CD14-positive monocyte (primary cell): ENCODE data around the gene FGGY. TPM values are rescaled to one million over a fixed set of nuclear protein-coding genes. Genes with fewer than 3 reads are reported as not detected.
"Not testable (repeated sequence)": the region's sequence is repeated elsewhere in the genome, so short reads cannot be mapped to it uniquely, and the experiment has no call there.

Source experiments
- DNase-seq, 3 donors: peaks; one replicate each; pipeline ENCODE4 v3.0.0-alpha.2; 2011 to 2022
- H2AFZ ChIP-seq: 2 replicates; pipeline ENCODE4 v1.6.0; 2012; ENCODE audit warnings: mild to moderate bottlenecking, low read depth, low read length, inconsistent platforms; ENCODE audit not compliant: insufficient read depth, poor library complexity, severe bottlenecking
- H3K27ac ChIP-seq, 2 donors: 1 replicate in 1 of 2; 2 replicates in 1 of 2; pipeline ENCODE4 v1.5.1; 2012 to 2013; ENCODE audit warnings: low read length in 2 of 2, control low read depth in 1 of 2, inconsistent platforms in 1 of 2, low read depth in 1 of 2, mild to moderate bottlenecking in 1 of 2
- H3K27me3 ChIP-seq, 2 donors: one replicate each; pipeline versions ENCODE4 v1.6.0 to v1.6.1; 2011 to 2013; ENCODE audit warnings: low read length in 2 of 2; ENCODE audit not compliant: control insufficient read depth in 2 of 2, insufficient read depth in 2 of 2
- H3K36me3 ChIP-seq, 2 donors: replicated peaks in 1 of 2; 1 replicate in 1 of 2; 2 replicates in 1 of 2; pipeline versions ENCODE4 v1.5.1 to v1.6.1; 2012 to 2013; ENCODE audit warnings: low read length in 2 of 2, control low read depth in 1 of 2, inconsistent platforms in 1 of 2, mild to moderate bottlenecking in 1 of 2; ENCODE audit not compliant: insufficient read depth in 2 of 2, control insufficient read depth in 1 of 2
- H3K4me1 ChIP-seq, 2 donors: 1 replicate in 1 of 2; 2 replicates in 1 of 2; pipeline versions ENCODE4 v1.5.1 to v1.6.1; 2012 to 2013; ENCODE audit warnings: low read length in 2 of 2, control low read depth in 1 of 2, inconsistent platforms in 1 of 2, mild to moderate bottlenecking in 1 of 2, moderate library complexity in 1 of 2; ENCODE audit not compliant: insufficient read depth in 2 of 2, control insufficient read depth in 1 of 2
- H3K4me2 ChIP-seq: replicated peaks from 2 replicates; pipeline ENCODE3; 2012; ENCODE audit warnings: low read length, moderate library complexity, mild to moderate bottlenecking; ENCODE audit not compliant: poor library complexity, severe bottlenecking; ENCODE audit errors: extremely low read depth
- H3K4me3 ChIP-seq, 3 experiments: fragments of 200-600 bp in 1 of 3; sonication (generic) in 1 of 3; replicated peaks in 1 of 3; 1 replicate in 2 of 3; 2 replicates in 1 of 3; pipeline ENCODE4 v1.5.1; 2011 to 2013; ENCODE audit warnings: low read length in 3 of 3, mild to moderate bottlenecking in 3 of 3, control low read depth in 2 of 3, low read depth in 2 of 3, inconsistent platforms in 1 of 3, moderate library complexity in 1 of 3
- H3K79me2 ChIP-seq: 2 replicates; pipeline ENCODE4 v1.6.0; 2012; ENCODE audit warnings: mild to moderate bottlenecking, control low read depth, inconsistent platforms, low read length, moderate library complexity; ENCODE audit not compliant: insufficient read depth
- H3K9ac ChIP-seq: 2 replicates; pipeline ENCODE4 v1.6.0; 2017; ENCODE audit warnings: low read length, mild to moderate bottlenecking; ENCODE audit not compliant: insufficient read depth, poor library complexity, severe bottlenecking
- H3K9me3 ChIP-seq, 2 donors: replicated peaks in 1 of 2; 1 replicate in 1 of 2; 2 replicates in 1 of 2; pipeline versions ENCODE4 v1.5.1 to v1.6.1; 2012 to 2013; ENCODE audit warnings: low read length in 2 of 2, control low read depth in 1 of 2; ENCODE audit not compliant: control insufficient read depth in 1 of 2, insufficient read depth in 1 of 2
- H4K20me1 ChIP-seq: 2 replicates; pipeline ENCODE4 v1.6.0; 2012; ENCODE audit warnings: mild to moderate bottlenecking, low read length, control low read depth, moderate library complexity; ENCODE audit not compliant: insufficient read depth
- H3K27ac Mint-ChIP-seq, 7 donors: one replicate each; pipeline ENCODE4 v1.8.0; 2020; ENCODE audit warnings: mild to moderate bottlenecking in 7 of 7, mixed read lengths in 7 of 7, moderate library complexity in 6 of 7, inconsistent platforms in 2 of 7
- H3K27me3 Mint-ChIP-seq, 3 donors: one replicate each; pipeline ENCODE4 v1.8.0; 2021 to 2022; ENCODE audit warnings: low read depth in 3 of 3, mild to moderate bottlenecking in 3 of 3, mixed read lengths in 3 of 3, moderate library complexity in 3 of 3, inconsistent platforms in 1 of 3
- H3K36me3 Mint-ChIP-seq, 2 donors: one replicate each; pipeline ENCODE4 v1.8.0; 2020; ENCODE audit warnings: mixed read lengths in 2 of 2, inconsistent platforms in 1 of 2, mild to moderate bottlenecking in 1 of 2
- H3K4me1 Mint-ChIP-seq: one replicate; pipeline ENCODE4 v1.8.0; 2020; ENCODE audit warnings: mild to moderate bottlenecking, mixed read lengths
- H3K4me3 Mint-ChIP-seq, 2 donors: one replicate each; pipeline ENCODE4 v1.8.0; 2020; ENCODE audit warnings: mild to moderate bottlenecking in 2 of 2, mixed read lengths in 2 of 2, moderate library complexity in 1 of 2
- H3K9me3 Mint-ChIP-seq, 7 donors: one replicate each; pipeline ENCODE4 v1.8.0; 2020 to 2022; ENCODE audit warnings: mixed read lengths in 7 of 7, mild to moderate bottlenecking in 6 of 7, moderate library complexity in 6 of 7, inconsistent platforms in 2 of 7
- CTCF ChIP-seq: fragments of 200-600 bp; IDR thresholded peaks from one replicate; pipeline ENCODE4 v1.8.0; 2022; ENCODE audit warnings: antibody characterized with exemption, mild to moderate bottlenecking
- WGBS: methylation state at CpG from one replicate; pipeline ENCODE4 v1.1.5; 2013; ENCODE audit warnings: missing lambda C conversion rate; ENCODE audit not compliant: insufficient coverage; 5-methylcytosine and 5-hydroxymethylcytosine counted together
- intact Hi-C, 2 donors: fragments of 100-400 bp; cut with micrococcal nuclease; formaldehyde crosslinking; loops; one replicate each; pipeline versions ENCODE4 v1.15.0 to v1.15.1; 2023
- polyA plus RNA-seq, 3 donors: library from polyadenylated mRNA; depleted of rRNA in 1 of 3; unstranded in 2 of 3; stranded (reverse) in 1 of 3; fragments of 300-500 nt in 2 of 3; fragments of >200 nt in 1 of 3; fragmentation: Illumina TruSeq in 2 of 3; gene quantifications; 1 replicate in 2 of 3; 2 replicates in 1 of 3; pipeline ENCODE4 v1.2.3, GENCODE V29; 2012 to 2021

FGGY gene
- polyA plus RNA-seq, 3 donors, result 2.3 to 4.3 (median 2.9) TPM

- TF ChIP-seq CTCF, result no peak
- H3K4me3 Mint-ChIP-seq, result no peak overlapping the region
- 100% methylated on average over 1 of the region's 3 CpGs for WGBS
- H3K27ac Mint-ChIP-seq, result no peak overlapping the region
- H3K27me3 Mint-ChIP-seq, result no peaks in the 10 kb centered on the region
- no peak overlapping the region for H3K4me2 ChIP-seq
- H3K4me3 ChIP-seq, result no peak overlapping the region
- DNase-seq, result no peak
- no peak overlapping the region for H3K9ac ChIP-seq
- H3K4me1 ChIP-seq, result peaks cover 8 to 10% of the 10 kb centered on the region in 2 donors
- H3K27me3 ChIP-seq, result no peaks in the 10 kb centered on the region
- no peaks in the 10 kb centered on the region for H3K79me2 ChIP-seq
- H3K4me1 Mint-ChIP-seq, result peaks cover 10% of the 10 kb centered on the region
- intact Hi-C loops, result no loop called here
- peaks cover 13 to 17% of the 10 kb centered on the region in 2 donors for H3K9me3 ChIP-seq
- H4K20me1 ChIP-seq, result no peaks in the 10 kb centered on the region
- no peak overlapping the region for H3K27ac ChIP-seq
- H3K36me3 ChIP-seq, result no peaks in the 10 kb centered on the region
- H2AFZ ChIP-seq, result no peak overlapping the region
- peaks cover 5 to 6% of the 10 kb centered on the region in 2 donors for H3K36me3 Mint-ChIP-seq
- H3K9me3 Mint-ChIP-seq, result peaks cover 7 to 18% (median 14%) of the 10 kb centered on the region in 7 donors
Measured at GRCh38 chr1:59733443-59734141, 436.7 kb downstream of the FGGY start.

GRCh38 chr1:59735927-59736326 lies 439.0 kb downstream of the FGGY start:
- H3K27ac Mint-ChIP-seq, H3K4me3 ChIP-seq, H3K79me2 ChIP-seq, H3K36me3 ChIP-seq, H4K20me1 ChIP-seq, H3K4me1 Mint-ChIP-seq, DNase-seq, H3K4me3 Mint-ChIP-seq, H3K27ac ChIP-seq, H3K9ac ChIP-seq, intact Hi-C loops, H3K36me3 Mint-ChIP-seq, H2AFZ ChIP-seq, H3K27me3 Mint-ChIP-seq, H3K27me3 ChIP-seq, H3K4me1 ChIP-seq, H3K4me2 ChIP-seq: not testable (repeated sequence)
- WGBS, result 76% methylated on average over 3 of the region's 3 CpGs
- peaks cover 13 to 17% of the 10 kb centered on the region in 2 donors for H3K9me3 ChIP-seq
- peaks cover 7 to 18% (median 14%) of the 10 kb centered on the region in 7 donors for H3K9me3 Mint-ChIP-seq
